Subcutaneous abdominal adipose tissue (tissue), 5 donors: Measurements from ENCODE around the gene PRR33.
"Not testable (repeated sequence)": the region's sequence is repeated elsewhere in the genome, so short reads cannot be mapped to it uniquely, and the experiment has no call there.

ENCODE experiments used
- H3K27ac ChIP-seq: one replicate; pipeline ENCODE4 v1.7.0; 2013; ENCODE audit warnings: low read depth, mild to moderate bottlenecking, inconsistent platforms, low read length, moderate library complexity
- H3K27me3 ChIP-seq, 5 donors: one replicate each; pipeline ENCODE4 v1.7.0; 2013; ENCODE audit warnings: low read length in 5 of 5, inconsistent platforms in 1 of 5; ENCODE audit not compliant: control insufficient read depth in 5 of 5, insufficient read depth in 4 of 5
- H3K36me3 ChIP-seq, 5 donors: one replicate each; pipeline ENCODE4 v1.7.0; 2013; ENCODE audit warnings: low read length in 5 of 5; ENCODE audit not compliant: control insufficient read depth in 5 of 5, insufficient read depth in 5 of 5
- H3K4me1 ChIP-seq, 5 donors: one replicate each; pipeline ENCODE4 v1.7.0; 2013; ENCODE audit warnings: low read length in 5 of 5, mild to moderate bottlenecking in 3 of 5, moderate library complexity in 1 of 5; ENCODE audit not compliant: control insufficient read depth in 5 of 5, insufficient read depth in 5 of 5
- H3K4me3 ChIP-seq, 5 donors: one replicate each; pipeline ENCODE4 v1.7.0; 2013; ENCODE audit warnings: low read length in 5 of 5, low read depth in 1 of 5
- H3K9ac ChIP-seq, 5 donors: one replicate each; pipeline ENCODE4 v1.7.0; 2013; ENCODE audit warnings: low read length in 5 of 5, mild to moderate bottlenecking in 4 of 5, moderate library complexity in 3 of 5
- H3K9me3 ChIP-seq, 5 donors: one replicate each; pipeline ENCODE4 v1.7.0; 2013; ENCODE audit warnings: low read length in 5 of 5; ENCODE audit not compliant: control insufficient read depth in 5 of 5
- donor health status: healthy.
- donor health status: healthy.
- donor health status: healthy.
- donor health status: healthy.
- donor health status: healthy.

The PRR33 gene

GRCh38 chr11:1889224-1889930, 2.3 kb downstream of the PRR33 start:
- Histone ChIP-seq H3K4me1 (peaks cover 0 to 19% (median 11%) of the 10 kb centered on the region in 5 donors), H3K4me3 (no peak overlapping the region), H3K9me3 (peaks cover 0 to 4% (median 0%) of the 10 kb centered on the region in 5 donors), H3K36me3 (peaks cover 11 to 48% (median 38%) of the 10 kb centered on the region in 5 donors), H3K9ac (no peak overlapping the region), H3K27ac (no peak overlapping the region), H3K27me3 (peaks cover 2 to 17% (median 10%) of the 10 kb centered on the region in 5 donors)

- H3K9me3 ChIP-seq: peaks cover 0 to 2% (median 0%) of the 10 kb centered on the region in 5 donors
- H3K9ac ChIP-seq: no peak overlapping the region
- no peak overlapping the region for H3K27ac ChIP-seq
- peaks cover 11 to 54% (median 42%) of the 10 kb centered on the region in 5 donors for H3K36me3 ChIP-seq
- peaks cover 0 to 19% (median 11%) of the 10 kb centered on the region in 5 donors for H3K4me1 ChIP-seq
- peaks cover 2 to 13% (median 10%) of the 10 kb centered on the region in 5 donors for H3K27me3 ChIP-seq
- H3K4me3 ChIP-seq: no peak overlapping the region
Observed at GRCh38 chr11:1888811-1889210, 2.9 kb downstream of the PRR33 start.

GRCh38 chr11:1888347-1888753, 3.3 kb downstream of the PRR33 start:
- H3K9ac ChIP-seq: no peak overlapping the region
- H3K27me3 ChIP-seq: peaks cover 2 to 13% (median 10%) of the 10 kb centered on the region in 5 donors
- H3K4me3 ChIP-seq: no peak overlapping the region
- H3K4me1 ChIP-seq: peaks cover 0 to 21% (median 11%) of the 10 kb centered on the region in 5 donors
- H3K9me3 ChIP-seq: no peaks in the 10 kb centered on the region
- peaks cover 11 to 58% (median 43%) of the 10 kb centered on the region in 5 donors for H3K36me3 ChIP-seq
- H3K27ac ChIP-seq: no peak overlapping the region

GRCh38 chr11:1887451-1888346, 4.0 kb downstream of the PRR33 start:
- peaks cover 11 to 62% (median 46%) of the 10 kb centered on the region in 5 donors for H3K36me3 ChIP-seq
- no peak overlapping the region for H3K27ac ChIP-seq
- no peak overlapping the region for H3K9ac ChIP-seq
- peaks cover 0 to 27% (median 16%) of the 10 kb centered on the region in 5 donors for H3K4me1 ChIP-seq
- H3K4me3 ChIP-seq: no peak overlapping the region
- H3K27me3 ChIP-seq: peaks cover 2 to 13% (median 10%) of the 10 kb centered on the region in 5 donors
- no peaks in the 10 kb centered on the region for H3K9me3 ChIP-seq

- H3K4me3 ChIP-seq, H3K9me3 ChIP-seq, H3K9ac ChIP-seq, H3K27ac ChIP-seq: not testable (repeated sequence)
- Histone ChIP-seq H3K27me3 (peaks cover 2 to 15% (median 12%) of the 10 kb centered on the region in 5 donors), H3K4me1 (peaks cover 1 to 39% (median 27%) of the 10 kb centered on the region in 5 donors), H3K36me3 (peaks cover 11 to 62% (median 46%) of the 10 kb centered on the region in 5 donors)
Observed at GRCh38 chr11:1886551-1886950, 5.1 kb downstream of the PRR33 start.

- no peaks in the 10 kb centered on the region for H3K9me3 ChIP-seq
- H3K36me3 ChIP-seq: peaks cover 11 to 62% (median 46%) of the 10 kb centered on the region in 5 donors
- H3K27me3 ChIP-seq: peaks cover 2 to 21% (median 7%) of the 10 kb centered on the region in 5 donors
- H3K27ac ChIP-seq: no peak overlapping the region
- peaks cover 1 to 55% (median 49%) of the 10 kb centered on the region in 5 donors for H3K4me1 ChIP-seq
- H3K4me3 ChIP-seq: no peak overlapping the region
- no peak overlapping the region for H3K9ac ChIP-seq
Observed at GRCh38 chr11:1884303-1884700, 7.4 kb downstream of the PRR33 start.

GRCh38 chr11:1883346-1884302, 8.1 kb downstream of the PRR33 start:
- Histone ChIP-seq H3K4me1 (peaks cover 1 to 52% (median 44%) of the 10 kb centered on the region in 5 donors), H3K9me3 (no peaks in the 10 kb centered on the region), H3K27ac (no peak overlapping the region), H3K36me3 (peaks cover 11 to 56% (median 44%) of the 10 kb centered on the region in 5 donors), H3K27me3 (peaks cover 2 to 20% (median 7%) of the 10 kb centered on the region in 5 donors), H3K4me3 (no peak overlapping the region), H3K9ac (no peak overlapping the region)

GRCh38 chr11:1882265-1883238, 9.1 kb downstream of the PRR33 start:
- H3K4me1 ChIP-seq: peaks cover 0 to 49% (median 45%) of the 10 kb centered on the region in 5 donors
- H3K27ac ChIP-seq: peak overlapping the region; percentile 95
- H3K9ac ChIP-seq: peak overlapping the region in 1 of 5 donors; percentile 39
- H3K36me3 ChIP-seq: peaks cover 11 to 46% (median 33%) of the 10 kb centered on the region in 5 donors
- H3K4me3 ChIP-seq: peak overlapping the region in 2 of 5 donors; percentile 18 to 26
- H3K9me3 ChIP-seq: no peaks in the 10 kb centered on the region
- peaks cover 2 to 26% (median 8%) of the 10 kb centered on the region in 5 donors for H3K27me3 ChIP-seq
